AG04450 (cell line): ENCODE measurements around the gene SLC26A4. TPM values are rescaled to one million over a fixed set of nuclear protein-coding genes. Genes with fewer than 3 reads are reported as not detected.

ENCODE experiments used
- CTCF ChIA-PET: fragments of 300-600, 350-600 bp; formaldehyde crosslinking; extraction: SDS; loops from one replicate; lab custom pipeline; 2022; ENCODE audit warnings: antibody characterized with exemption, inconsistent platforms; lab: Charles Lee
- POLR2A ChIA-PET: fragments of 350-600 bp; formaldehyde crosslinking; extraction: SDS; loops from one replicate; lab custom pipeline; 2021; ENCODE audit warnings: antibody characterized with exemption, inconsistent platforms; lab: Yijun Ruan, JAX
- DNase-seq: peaks from one replicate; pipeline ENCODE4 v3.0.0-alpha.2; 2011; ENCODE audit warnings: low read depth, low spot score
- H3K27ac ChIP-seq: one replicate; pipeline ENCODE4 v1.5.1; 2012; ENCODE audit warnings: low read depth, low read length, control low read depth
- H3K27me3 ChIP-seq: one replicate; pipeline ENCODE4 v1.6.0; 2012; ENCODE audit warnings: low read length; ENCODE audit not compliant: control insufficient read depth, insufficient read depth
- H3K4me3 ChIP-seq: 2 replicates; pipeline ENCODE4 v1.5.1; 2011; ENCODE audit warnings: mild to moderate bottlenecking, low read depth, low read length, control low read depth
- H3K9me3 ChIP-seq: 2 replicates; pipeline ENCODE4 v1.5.1; 2012; ENCODE audit warnings: low read length; ENCODE audit not compliant: control insufficient read depth, insufficient read depth
- polyA minus RNA-seq: library from RNA; depleted of rRNA, polyadenylated mRNA; stranded (reverse); fragments of >200 nt; gene quantifications from 2 replicates; pipeline ENCODE4 v1.2.3, GENCODE V29; 2011; rRNA and poly(A)+ RNA removed
- polyA plus RNA-seq: library from polyadenylated mRNA; depleted of rRNA; stranded (reverse); fragments of >200 nt; gene quantifications from 2 replicates; pipeline ENCODE4 v1.2.3, GENCODE V29; 2011; rRNA removed
- TF ChIP-seq, protein P1 (sequence below): IDR thresholded peaks from 2 replicates; pipeline ENCODE4 v1.5.1; 2011; ENCODE audit warnings: low read depth, low read length, control low read depth, inconsistent platforms

Gene SLC26A4
- polyA plus RNA-seq (0.11 and 0.12 TPM in 2 replicates), polyA minus RNA-seq (1.3 TPM in 1 of 2 replicates, not detected in the other)

DNA sequence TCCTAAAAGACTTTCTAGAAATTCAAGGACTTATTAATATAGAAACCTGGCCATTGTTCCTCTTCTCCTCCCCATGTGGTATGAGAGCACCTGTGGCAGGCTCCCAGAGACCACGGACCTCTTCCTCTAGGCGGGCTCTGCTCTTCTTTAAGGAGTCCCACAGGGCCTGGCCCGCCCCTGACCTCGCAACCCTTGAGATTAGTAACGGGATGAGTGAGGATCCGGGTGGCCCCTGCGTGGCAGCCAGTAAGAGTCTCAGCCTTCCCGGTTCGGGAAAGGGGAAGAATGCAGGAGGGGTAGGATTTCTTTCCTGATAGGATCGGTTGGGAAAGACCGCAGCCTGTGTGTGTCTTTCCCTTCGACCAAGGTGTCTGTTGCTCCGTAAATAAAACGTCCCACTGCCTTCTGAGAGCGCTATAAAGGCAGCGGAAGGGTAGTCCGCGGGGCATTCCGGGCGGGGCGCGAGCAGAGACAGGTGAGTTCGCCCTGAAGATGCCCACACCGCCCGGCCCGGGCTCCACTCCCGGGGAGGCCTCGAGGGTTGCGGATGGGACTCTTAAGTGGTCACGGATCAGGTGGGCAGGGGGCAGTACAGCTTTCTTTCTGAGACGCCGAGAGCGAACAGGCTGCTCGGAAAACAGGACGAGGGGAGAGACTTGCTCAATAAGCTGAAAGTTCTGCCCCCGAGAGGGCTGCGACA lies at the start of gene SLC26A4:
Gene SLC26A4, plus strand, starts transcription at position 448 of the 700 bp plus-strand sequence. CDS start 814 bp downstream, outside the sequence.
- no peaks in the 10 kb centered on the region; the same call in 1 of the 2 replicates for H3K9me3 ChIP-seq
- H3K4me3 ChIP-seq = peak within 1 kb of the TSS; percentile 66
- TF ChIP-seq, protein P1, sequence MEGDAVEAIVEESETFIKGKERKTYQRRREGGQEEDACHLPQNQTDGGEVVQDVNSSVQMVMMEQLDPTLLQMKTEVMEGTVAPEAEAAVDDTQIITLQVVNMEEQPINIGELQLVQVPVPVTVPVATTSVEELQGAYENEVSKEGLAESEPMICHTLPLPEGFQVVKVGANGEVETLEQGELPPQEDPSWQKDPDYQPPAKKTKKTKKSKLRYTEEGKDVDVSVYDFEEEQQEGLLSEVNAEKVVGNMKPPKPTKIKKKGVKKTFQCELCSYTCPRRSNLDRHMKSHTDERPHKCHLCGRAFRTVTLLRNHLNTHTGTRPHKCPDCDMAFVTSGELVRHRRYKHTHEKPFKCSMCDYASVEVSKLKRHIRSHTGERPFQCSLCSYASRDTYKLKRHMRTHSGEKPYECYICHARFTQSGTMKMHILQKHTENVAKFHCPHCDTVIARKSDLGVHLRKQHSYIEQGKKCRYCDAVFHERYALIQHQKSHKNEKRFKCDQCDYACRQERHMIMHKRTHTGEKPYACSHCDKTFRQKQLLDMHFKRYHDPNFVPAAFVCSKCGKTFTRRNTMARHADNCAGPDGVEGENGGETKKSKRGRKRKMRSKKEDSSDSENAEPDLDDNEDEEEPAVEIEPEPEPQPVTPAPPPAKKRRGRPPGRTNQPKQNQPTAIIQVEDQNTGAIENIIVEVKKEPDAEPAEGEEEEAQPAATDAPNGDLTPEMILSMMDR = no peak
- no peak within 1 kb of the TSS for H3K27ac ChIP-seq
- POLR2A ChIA-PET = no interaction called here
- CTCF ChIA-PET = interaction anchor here (0.7 to 1.5 kb wide), 2 partner anchors 24 to 219 kb away, joined by 3 read pairs; no protein-coding TSS in a partner anchor
- peaks cover 16% of the 10 kb centered on the region for H3K27me3 ChIP-seq
- no peak for DNase-seq

DNA sequence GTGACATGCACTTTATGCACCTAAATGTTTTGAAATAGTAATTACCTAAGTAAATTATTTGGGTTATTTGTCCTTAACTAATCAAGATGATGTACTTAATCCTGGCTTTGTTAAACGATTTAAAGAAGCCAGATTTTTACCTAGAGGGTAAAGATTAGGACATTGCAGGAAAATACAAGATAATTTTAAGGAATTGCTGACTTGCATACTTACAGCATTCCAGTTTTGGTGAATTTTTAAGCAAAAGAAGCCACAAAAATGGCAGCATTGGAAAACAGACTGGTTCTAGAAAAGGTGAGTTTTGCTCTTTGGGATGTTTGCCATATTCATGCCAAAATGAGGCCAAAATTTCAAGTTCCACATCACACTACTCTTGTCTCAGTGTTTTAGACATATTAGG lies 47.2 kb upstream of the SLC26A4 start:
- TF ChIP-seq, protein P1 = no peak
- ChIA-PET CTCF (no interaction called here), POLR2A (no interaction called here)
- Histone ChIP-seq H3K27me3 (no peaks in the 10 kb centered on the region), H3K4me3 (no peak overlapping the region), H3K9me3 (no peaks in the 10 kb centered on the region), H3K27ac (no peak overlapping the region)
- DNase-seq = no peak

DNA sequence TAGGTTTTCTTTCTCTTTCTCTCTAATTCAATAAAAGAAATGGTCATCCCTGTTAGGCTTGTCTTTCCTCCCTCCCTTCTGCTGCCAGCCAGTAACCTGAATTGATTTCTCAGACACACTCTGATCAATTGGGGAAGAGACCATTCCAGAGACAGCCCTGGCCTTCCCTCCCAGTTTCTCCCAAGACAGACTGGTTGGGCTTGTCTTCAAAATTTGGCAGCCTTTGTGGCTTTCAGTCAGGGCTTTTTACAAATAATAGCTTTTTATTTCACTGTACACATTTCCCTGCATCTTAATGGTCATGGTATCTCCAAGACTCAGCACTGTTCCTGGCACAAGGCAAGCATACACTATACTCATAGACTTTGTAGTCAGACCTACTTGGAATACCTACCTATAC lies 46.7 kb upstream of the SLC26A4 start:
- TF ChIP-seq, protein P1 = no peak
- POLR2A ChIA-PET = no interaction called here
- no peak for DNase-seq

DNA sequence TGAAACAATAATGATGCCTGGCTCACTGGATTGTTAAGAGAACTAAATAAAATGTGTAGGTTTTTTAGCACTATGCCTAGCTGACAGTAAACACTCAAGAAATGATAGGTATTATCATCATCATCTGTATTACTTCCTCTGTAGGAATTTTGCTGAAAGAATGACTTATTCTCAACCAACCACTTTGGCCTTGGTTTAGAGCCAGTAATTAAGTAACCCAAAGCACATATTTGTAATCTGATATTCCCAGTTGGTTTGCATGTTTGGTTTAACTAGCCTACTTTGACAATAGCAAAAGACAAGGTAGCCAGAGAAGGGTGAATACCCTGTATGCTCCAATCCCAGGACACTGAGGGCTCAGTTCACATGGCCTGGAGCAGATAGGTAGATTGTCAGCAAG lies 46.2 kb upstream of the SLC26A4 start:
- ChIA-PET CTCF (no interaction called here), POLR2A (no interaction called here)
- H3K9me3 ChIP-seq = no peaks in the 10 kb centered on the region
- no peaks in the 10 kb centered on the region for H3K27me3 ChIP-seq
- H3K4me3 ChIP-seq = no peak overlapping the region
- DNase-seq = peak; percentile 33
- TF ChIP-seq, protein P1 = no peak
- no peak overlapping the region for H3K27ac ChIP-seq

More for the DNA sequence above, 46.7 kb upstream of the SLC26A4 start:
- Histone ChIP-seq H3K4me3 (no peak overlapping the region), H3K27ac (no peak overlapping the region), H3K27me3 (no peaks in the 10 kb centered on the region), H3K9me3 (no peaks in the 10 kb centered on the region)
- CTCF ChIA-PET = no interaction called here

DNA sequence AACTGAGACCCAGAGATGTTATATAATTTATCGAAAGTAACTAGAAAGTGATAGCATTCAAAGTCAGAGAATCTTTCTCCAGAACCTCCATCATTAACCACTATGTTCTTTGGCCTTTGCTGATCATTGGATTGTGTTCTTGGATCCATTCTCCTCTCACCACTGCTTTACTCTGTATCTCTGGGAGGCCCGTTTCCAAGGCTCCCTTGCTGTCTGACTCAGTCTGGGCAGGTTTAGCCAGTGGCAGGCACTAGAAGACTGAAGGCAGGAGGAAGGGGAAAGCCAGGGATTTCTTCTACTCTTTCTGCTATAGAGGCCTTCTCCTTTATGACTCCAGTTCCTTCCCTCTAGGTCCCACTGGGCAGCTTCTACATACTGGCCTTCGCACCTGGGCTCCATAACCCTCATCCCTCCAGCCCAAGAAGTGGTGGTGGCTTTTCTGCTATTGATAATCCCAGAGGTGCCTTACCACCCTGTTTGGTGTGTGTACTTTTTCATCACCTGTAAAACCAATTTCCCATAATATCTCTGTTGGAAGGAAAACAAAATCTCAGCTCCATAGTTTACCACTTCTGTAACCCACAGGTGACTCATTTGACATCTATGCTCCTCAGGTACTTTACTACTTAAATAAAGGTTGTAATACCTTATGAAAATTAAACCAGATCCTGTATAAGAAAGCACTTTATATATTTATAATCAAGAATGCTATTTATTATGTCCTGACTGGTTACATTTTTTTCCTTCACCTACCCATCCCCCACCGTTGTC lies 44.5 kb upstream of the SLC26A4 start:
- Histone ChIP-seq H3K4me3 (no peak overlapping the region), H3K9me3 (no peaks in the 10 kb centered on the region), H3K27ac (no peak overlapping the region), H3K27me3 (no peaks in the 10 kb centered on the region)
- no peak for DNase-seq
- POLR2A ChIA-PET = no interaction called here
- TF ChIP-seq, protein P1 = no peak
- CTCF ChIA-PET = interaction anchor here (1.0 kb wide), 1 partner anchor 259 kb away, joined by 3 read pairs; no protein-coding TSS in a partner anchor
